Measurements from ENCODE around the gene IGFBP5. TPM values are rescaled to one million over a fixed set of nuclear protein-coding genes. Genes with fewer than 3 reads are reported as not detected.

Gene IGFBP5
- total and polyA plus RNA-seq, 9 of the 15 experiments (the other 6 are each of a cell fraction or from before 2014, with no cell fraction given), result 0.01 to 1.9 (median 0.03) TPM; not detected in 6

DNA sequence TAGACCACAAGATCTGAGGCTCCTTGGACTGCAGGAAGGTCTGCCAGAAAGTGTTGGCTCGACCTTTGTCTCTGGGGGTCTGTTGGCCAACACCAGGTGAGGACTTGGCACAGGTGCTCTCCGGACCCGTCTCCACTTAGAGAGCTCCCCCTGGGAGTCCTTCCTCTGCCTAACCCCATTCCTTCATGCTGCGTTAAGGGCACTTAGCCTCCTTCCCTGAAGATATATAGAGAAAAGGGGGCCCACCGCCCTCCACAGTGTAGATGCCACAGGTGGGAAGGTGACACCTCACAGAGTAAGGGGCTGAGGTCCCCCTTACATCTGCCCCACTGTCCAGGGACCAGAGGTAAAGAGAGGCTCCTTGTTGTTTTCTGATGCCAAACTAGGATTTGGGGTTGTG, 8.2 kb downstream of the IGFBP5 start:
- Histone ChIP-seq H3K79me2 (ENCODE audit: control insufficient read depth, insufficient read depth, low read length) (no peaks in the 10 kb centered on the region), H3K36me3 (ENCODE audit: control insufficient read depth, insufficient read depth, low read length) (no peaks in the 10 kb centered on the region), H3K4me2 (ENCODE audit: insufficient read depth, low read length) (no peak overlapping the region), H4K20me1 (replicated peaks; ENCODE audit: control insufficient read depth, insufficient read depth, low read length) (no peaks in the 10 kb centered on the region), H3K4me3 (no peak overlapping the region), H3K27me3 (ENCODE audit: control insufficient read depth in 2 of 2, insufficient read depth in 2 of 2, low read length in 2 of 2) (no peaks in the 10 kb centered on the region; a peak in 1 of 5 replicates), H2AFZ (ENCODE audit: low read depth, low read length) (no peak overlapping the region), H3K9me3 (replicated peaks; ENCODE audit: control insufficient read depth, insufficient read depth, low read depth, low read length) (no peaks in the 10 kb centered on the region), H3K9me1 (ENCODE audit: control insufficient read depth, insufficient read depth, low read length) (no peaks in the 10 kb centered on the region), H3K4me1 (replicated peaks in 1 of 2; ENCODE audit: control insufficient read depth in 2 of 2, insufficient read depth in 2 of 2, low read length in 2 of 2) (peaks cover 7 to 8% of the 10 kb centered on the region in 2 experiments; a peak in 4 of 5 replicates), H3K27ac (ENCODE audit: extremely low read depth, low read depth, low read length) (no peak overlapping the region), H3K9ac (ENCODE audit: insufficient read depth in 1 of 2, low read depth in 2 of 2, low read length in 2 of 2) (no peak overlapping the region)
- ATAC-seq (no peak), FAIRE-seq (no peak), DNase-seq (ENCODE audit: extremely low read depth in 1 of 4, low spot score in 3 of 4) (no peak)
- 0% methylated on average over 2 of the region's 5 CpGs for WGBS (ENCODE audit: insufficient coverage, low coverage, missing lambda C conversion rate)
- no TSS peak for BruUV-seq (replicated peaks)
- intact Hi-C loops (cut with micrococcal nuclease), result no loop called here
- CTCF ChIA-PET (ENCODE audit: low intra/inter-chr PET ratio), result no interaction called here
- in situ Hi-C loops (cut with MboI), result loop anchor here (10.0 to 25.0 kb wide), 2 partner anchors 828 to 1025 kb away; no protein-coding TSS in a partner anchor
- POLR2A ChIA-PET, result interaction anchor here (0.6 kb wide), 1 partner anchor 759 kb away, joined by 3 read pairs; no protein-coding TSS in a partner anchor
- no peak for TF ChIP-seq SP2 (IDR thresholded peaks at IDR 0.05; ENCODE audit: extremely low read depth, low read depth, low read length, poor library complexity, severe bottlenecking)
- no peak for TF ChIP-seq ATF1 (CRISPR knock-in tag; IDR thresholded peaks at IDR 0.05)
- TF ChIP-seq ATF1 (tag; IDR thresholded peaks at IDR 0.05), result no peak
- TF ChIP-seq RFX5 (IDR thresholded peaks at IDR 0.05; ENCODE audit: low read depth, low read length), result no peak

- no peak overlapping the region for H3K4me3 ChIP-seq
- no TSS peak for BruUV-seq (replicated peaks)
- intact Hi-C loops (cut with micrococcal nuclease), result no loop called here
- peaks cover 13 to 17% of the 10 kb centered on the region in 2 experiments; a peak in 4 of 5 replicates for H3K4me1 ChIP-seq (replicated peaks in 1 of 2; ENCODE audit: control insufficient read depth in 2 of 2, insufficient read depth in 2 of 2, low read length in 2 of 2)
- no peak for FAIRE-seq
- POLR2A ChIA-PET, result interaction anchor here (0.6 kb wide), 1 partner anchor 62 kb away, joined by 3 read pairs; no protein-coding TSS in a partner anchor
- H2AFZ ChIP-seq (ENCODE audit: low read depth, low read length), result no peak overlapping the region
- no peaks in the 10 kb centered on the region for H3K36me3 ChIP-seq (ENCODE audit: control insufficient read depth, insufficient read depth, low read length)
- in situ Hi-C loops (cut with MboI), result loop anchor here (10.0 to 25.0 kb wide), 2 partner anchors 829 to 1027 kb away; no protein-coding TSS in a partner anchor
- DNase-seq (ENCODE audit: extremely low read depth in 1 of 4, low spot score in 3 of 4), result no peak
- no peaks in the 10 kb centered on the region for H4K20me1 ChIP-seq (replicated peaks; ENCODE audit: control insufficient read depth, insufficient read depth, low read length)
- no peak overlapping the region for H3K4me2 ChIP-seq (ENCODE audit: insufficient read depth, low read length)
- no peaks in the 10 kb centered on the region for H3K27me3 ChIP-seq (ENCODE audit: control insufficient read depth in 2 of 2, insufficient read depth in 2 of 2, low read length in 2 of 2)
- WGBS (ENCODE audit: insufficient coverage, low coverage, missing lambda C conversion rate), result 46% methylated on average over 5 of the region's 5 CpGs
- no peak overlapping the region for H3K9ac ChIP-seq (ENCODE audit: insufficient read depth in 1 of 2, low read depth in 2 of 2, low read length in 2 of 2)
- no peaks in the 10 kb centered on the region for H3K9me3 ChIP-seq (replicated peaks; ENCODE audit: control insufficient read depth, insufficient read depth, low read depth, low read length)
- CTCF ChIA-PET (ENCODE audit: low intra/inter-chr PET ratio), result no interaction called here
- H3K79me2 ChIP-seq (ENCODE audit: control insufficient read depth, insufficient read depth, low read length), result no peaks in the 10 kb centered on the region
- H3K9me1 ChIP-seq (ENCODE audit: control insufficient read depth, insufficient read depth, low read length), result no peaks in the 10 kb centered on the region
- no peak for ATAC-seq
- H3K27ac ChIP-seq (ENCODE audit: extremely low read depth, low read depth, low read length), result no peak overlapping the region
- TF ChIP-seq, protein P1, sequence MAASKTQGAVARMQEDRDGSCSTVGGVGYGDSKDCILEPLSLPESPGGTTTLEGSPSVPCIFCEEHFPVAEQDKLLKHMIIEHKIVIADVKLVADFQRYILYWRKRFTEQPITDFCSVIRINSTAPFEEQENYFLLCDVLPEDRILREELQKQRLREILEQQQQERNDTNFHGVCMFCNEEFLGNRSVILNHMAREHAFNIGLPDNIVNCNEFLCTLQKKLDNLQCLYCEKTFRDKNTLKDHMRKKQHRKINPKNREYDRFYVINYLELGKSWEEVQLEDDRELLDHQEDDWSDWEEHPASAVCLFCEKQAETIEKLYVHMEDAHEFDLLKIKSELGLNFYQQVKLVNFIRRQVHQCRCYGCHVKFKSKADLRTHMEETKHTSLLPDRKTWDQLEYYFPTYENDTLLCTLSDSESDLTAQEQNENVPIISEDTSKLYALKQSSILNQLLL (CRISPR knock-in tag; IDR thresholded peaks at IDR 0.05; ENCODE audit: borderline replicate concordance), result no peak
- TF ChIP-seq RBM25 (IDR thresholded peaks at IDR 0.05; ENCODE audit: low read depth, low read length, severe bottlenecking), result no peak
- TF ChIP-seq POLR2AphosphoS5 (IDR thresholded peaks at IDR 0.05; ENCODE audit: control insufficient read depth, insufficient read depth, low read depth, low read length), result no peak
- no peak for TF ChIP-seq LEF1 (IDR thresholded peaks at IDR 0.05)
- TF ChIP-seq ELF1 (tag; IDR thresholded peaks at IDR 0.05), result no peak
- no peak for TF ChIP-seq NFE2L1 (tag; IDR thresholded peaks at IDR 0.05; ENCODE audit: borderline replicate concordance, low read depth)
- TF ChIP-seq KDM4B (IDR thresholded peaks at IDR 0.05; ENCODE audit: borderline replicate concordance in 2 of 2, low read depth in 1 of 2), result no peak
- TF ChIP-seq TAF9B (IDR thresholded peaks at IDR 0.05; ENCODE audit: partially characterized antibody), result no peak
- TF ChIP-seq, protein P2, sequence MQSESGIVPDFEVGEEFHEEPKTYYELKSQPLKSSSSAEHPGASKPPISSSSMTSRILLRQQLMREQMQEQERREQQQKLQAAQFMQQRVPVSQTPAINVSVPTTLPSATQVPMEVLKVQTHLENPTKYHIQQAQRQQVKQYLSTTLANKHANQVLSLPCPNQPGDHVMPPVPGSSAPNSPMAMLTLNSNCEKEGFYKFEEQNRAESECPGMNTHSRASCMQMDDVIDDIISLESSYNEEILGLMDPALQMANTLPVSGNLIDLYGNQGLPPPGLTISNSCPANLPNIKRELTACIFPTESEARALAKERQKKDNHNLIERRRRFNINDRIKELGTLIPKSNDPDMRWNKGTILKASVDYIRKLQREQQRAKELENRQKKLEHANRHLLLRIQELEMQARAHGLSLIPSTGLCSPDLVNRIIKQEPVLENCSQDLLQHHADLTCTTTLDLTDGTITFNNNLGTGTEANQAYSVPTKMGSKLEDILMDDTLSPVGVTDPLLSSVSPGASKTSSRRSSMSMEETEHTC (IDR thresholded peaks at IDR 0.05), result no peak
These were observed 9.9 kb downstream of the IGFBP5 start for GRCh38 chr2:216685327-216685875.

Data from K562 (cell line).